Fibroblast of mammary gland (primary cell): ENCODE results near the gene GTF2E1.
"Not testable (repeated sequence)": the region's sequence is repeated elsewhere in the genome, so short reads cannot be mapped to it uniquely, and the experiment has no call there.

Experiments
- DNase-seq: peaks from one replicate; pipeline ENCODE4 v3.0.0-alpha.2; 2010; ENCODE audit warnings: low read depth
- H3K4me3 ChIP-seq: 2 replicates; pipeline ENCODE4 v1.5.1; 2011; ENCODE audit warnings: low read depth, mild to moderate bottlenecking, low read length, moderate library complexity; ENCODE audit not compliant: control insufficient read depth
- CTCF ChIP-seq: conservative IDR thresholded peaks from 2 replicates; pipeline ENCODE4 v1.5.1; 2011; ENCODE audit warnings: low read depth, low read length, inconsistent platforms; ENCODE audit not compliant: control insufficient read depth, insufficient read depth

The GTF2E1 gene

GRCh38 chr3:120780977-120781376 is 38.4 kb downstream of the GTF2E1 start:
- peak; percentile 95 for DNase-seq
- no peak overlapping the region for H3K4me3 ChIP-seq
- TF ChIP-seq CTCF: no peak

- H3K4me3 ChIP-seq: not testable (repeated sequence)
- peak; percentile 17 for DNase-seq
Measured at GRCh38 chr3:120785832-120786231, 43.3 kb downstream of the GTF2E1 start.

DNA sequence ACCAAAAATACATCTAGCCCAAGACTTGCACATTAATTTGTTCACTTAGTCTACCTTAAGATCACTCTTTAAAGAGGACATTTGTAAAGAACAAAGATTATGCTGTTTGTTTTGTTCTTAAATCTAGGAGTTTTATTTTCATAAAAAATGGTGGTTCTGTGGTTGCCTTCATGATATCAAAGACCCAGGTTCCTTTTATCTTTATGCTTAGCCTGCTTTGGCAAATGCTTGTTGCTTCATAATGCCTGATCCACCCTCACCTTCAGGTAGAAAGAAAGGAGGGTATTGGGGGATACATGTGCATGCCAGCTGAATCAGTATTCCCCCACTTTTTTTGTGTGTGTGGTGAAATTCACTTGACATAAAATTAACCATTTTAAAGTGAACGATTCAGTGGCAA is 48.5 kb downstream of the GTF2E1 start:
- no peak overlapping the region for H3K4me3 ChIP-seq
- no peak for DNase-seq
- no peak for TF ChIP-seq CTCF

DNA sequence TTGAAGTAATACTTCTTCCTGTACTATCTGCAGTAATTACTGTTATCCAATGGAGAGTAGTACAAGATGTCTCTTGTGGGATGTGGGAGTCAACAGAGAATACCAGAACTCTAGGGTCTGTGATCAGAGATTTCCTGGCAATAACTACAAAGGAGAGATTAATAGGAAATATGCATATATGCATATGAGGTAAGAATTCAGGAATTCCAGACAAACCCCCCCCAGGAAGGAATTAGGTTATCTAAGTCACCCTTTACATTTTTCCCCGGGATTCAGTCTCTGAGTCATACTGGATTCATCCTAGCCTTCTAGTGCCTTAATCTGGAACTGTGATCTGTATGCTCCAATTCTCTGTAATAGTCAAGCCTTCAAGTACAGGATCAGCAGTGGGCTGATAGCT is 49.4 kb downstream of the GTF2E1 start:
- no peak for TF ChIP-seq CTCF
- peak; percentile 58 for DNase-seq
- no peak overlapping the region for H3K4me3 ChIP-seq

DNA sequence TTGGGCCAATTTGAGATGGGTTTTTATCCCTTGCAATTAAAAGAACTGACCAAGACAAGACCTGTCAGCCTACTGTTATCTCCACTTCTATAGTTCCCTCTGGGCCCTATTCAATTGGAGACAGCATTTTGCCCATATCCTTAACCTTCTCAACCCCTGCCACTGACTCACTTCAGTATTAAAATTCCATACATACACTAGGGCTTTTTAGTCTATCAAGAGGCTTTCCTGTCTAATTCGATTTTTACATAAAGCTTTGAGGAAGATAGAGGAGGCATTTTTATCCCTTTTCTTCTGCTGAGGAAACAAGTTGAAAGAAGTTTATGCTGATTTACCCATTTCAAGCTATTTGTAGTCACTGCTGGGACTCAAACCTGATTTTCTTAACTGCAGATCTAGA is 51.1 kb downstream of the GTF2E1 start:
- no peak overlapping the region for H3K4me3 ChIP-seq
- DNase-seq: no peak
- no peak for TF ChIP-seq CTCF

DNA sequence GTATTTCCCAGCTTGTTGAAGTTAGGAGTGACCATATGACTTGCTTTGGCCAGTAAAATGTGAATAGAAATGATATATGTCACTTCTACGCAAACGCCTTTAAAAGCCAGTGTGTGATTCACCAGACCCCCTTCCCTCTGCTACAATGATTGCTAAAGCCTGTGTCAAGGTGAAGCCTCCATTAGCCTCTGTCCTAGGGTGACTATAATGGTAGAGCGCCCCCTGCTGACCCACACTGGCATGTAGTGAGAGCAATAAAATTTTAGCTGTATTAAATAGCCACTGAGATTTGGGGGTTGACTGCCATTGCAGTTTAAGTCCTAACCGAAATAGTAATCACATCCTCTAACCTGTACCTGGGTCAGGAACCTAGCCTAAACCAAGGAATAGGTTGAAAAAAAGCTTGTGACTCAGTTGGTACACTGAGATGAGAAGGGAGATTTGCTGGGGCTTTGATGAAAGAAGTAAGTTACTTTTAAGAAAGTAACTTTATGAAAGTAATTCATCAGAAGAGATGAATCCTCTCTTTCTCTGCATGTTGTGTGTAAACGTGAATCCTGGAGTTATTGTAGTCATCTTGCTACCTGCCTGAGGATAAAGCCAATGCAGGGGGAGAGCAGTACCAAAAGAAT is 52.6 kb downstream of the GTF2E1 start:
- peak; percentile 90 for DNase-seq
- H3K4me3 ChIP-seq: no peak overlapping the region
- TF ChIP-seq CTCF: peak; percentile 84

DNA sequence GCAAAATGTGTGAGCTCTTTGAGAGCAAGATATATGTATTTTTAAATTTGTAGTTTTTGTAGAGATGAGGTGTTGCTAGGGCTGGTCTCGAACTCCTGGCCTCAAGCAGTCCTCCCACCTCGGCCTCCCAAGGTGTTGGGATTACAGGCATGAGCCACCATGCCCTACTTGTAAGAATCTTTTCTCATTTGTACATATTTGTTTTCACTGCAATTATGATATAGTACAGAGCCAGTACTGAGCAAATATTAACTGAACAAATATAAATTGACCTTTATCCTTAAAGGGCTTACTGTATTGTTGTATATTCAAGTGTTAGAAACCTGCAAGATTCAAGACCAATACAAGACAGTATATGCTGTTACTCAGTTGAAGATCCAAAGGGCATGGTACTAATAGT is 53.4 kb downstream of the GTF2E1 start:
- no peak for TF ChIP-seq CTCF
- DNase-seq: no peak
- H3K4me3 ChIP-seq: no peak overlapping the region
